Body of pancreas (tissue), 4 donors: ENCODE results near the gene DYNC1I2.
A peak's percentile ranks its signal among the peaks of the same experiment; 100 is the strongest.

Experiments used
- CTCF ChIP-seq, 7 experiments: fragments of 450-650 bp in 4 of 7; fragments of 200-600 bp in 3 of 7; sonication (generic) in 3 of 7; IDR thresholded peaks; one replicate each; pipeline ENCODE4 v1.5.1; 2016 to 2019; ENCODE audit warnings: antibody characterized with exemption in 7 of 7
- POLR2A ChIP-seq, 3 donors: fragments of 450-650 bp; IDR thresholded peaks; one replicate each; pipeline ENCODE4 v1.6.1; 2016; ENCODE audit warnings: antibody characterized with exemption in 3 of 3, mild to moderate bottlenecking in 2 of 3

- TF ChIP-seq CTCF (IDR thresholded peaks at IDR 0.05) (peak in 3 of 7 experiments; percentile 6 to 24 (median 22)), POLR2A (IDR thresholded peaks at IDR 0.05) (no peak)
Measured at GRCh38 chr2:171706152-171706803, 19.0 kb downstream of the DYNC1I2 start.
